ENCODE measurements around the gene CLDN20.

DNA sequence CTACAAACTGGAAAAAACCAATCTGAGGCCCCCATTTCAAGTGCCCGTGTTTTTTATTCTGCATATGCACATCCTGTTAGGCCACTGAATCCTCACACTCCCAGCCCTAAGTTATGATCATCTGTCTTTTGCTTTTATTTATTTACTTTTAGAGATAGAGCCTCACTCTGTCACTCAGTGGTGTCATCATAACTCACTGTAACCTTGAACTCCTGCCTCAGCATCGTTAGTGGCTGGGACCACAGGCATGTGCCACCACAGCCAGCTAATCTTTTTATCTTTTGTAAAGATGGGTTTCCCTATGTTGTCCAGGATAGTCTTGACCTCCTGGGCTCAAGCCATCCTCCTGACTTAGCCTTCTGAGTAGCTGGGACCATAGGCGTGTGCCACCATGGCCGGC is 29.6 kb upstream of the CLDN20 start:
- TF ChIP-seq, protein P1, sequence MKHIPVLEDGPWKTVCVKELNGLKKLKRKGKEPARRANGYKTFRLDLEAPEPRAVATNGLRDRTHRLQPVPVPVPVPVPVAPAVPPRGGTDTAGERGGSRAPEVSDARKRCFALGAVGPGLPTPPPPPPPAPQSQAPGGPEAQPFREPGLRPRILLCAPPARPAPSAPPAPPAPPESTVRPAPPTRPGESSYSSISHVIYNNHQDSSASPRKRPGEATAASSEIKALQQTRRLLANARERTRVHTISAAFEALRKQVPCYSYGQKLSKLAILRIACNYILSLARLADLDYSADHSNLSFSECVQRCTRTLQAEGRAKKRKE (CRISPR knock-in tag; IDR thresholded peaks at IDR 0.05; ENCODE audit: low read depth): no peak
- TF ChIP-seq, protein P2, sequence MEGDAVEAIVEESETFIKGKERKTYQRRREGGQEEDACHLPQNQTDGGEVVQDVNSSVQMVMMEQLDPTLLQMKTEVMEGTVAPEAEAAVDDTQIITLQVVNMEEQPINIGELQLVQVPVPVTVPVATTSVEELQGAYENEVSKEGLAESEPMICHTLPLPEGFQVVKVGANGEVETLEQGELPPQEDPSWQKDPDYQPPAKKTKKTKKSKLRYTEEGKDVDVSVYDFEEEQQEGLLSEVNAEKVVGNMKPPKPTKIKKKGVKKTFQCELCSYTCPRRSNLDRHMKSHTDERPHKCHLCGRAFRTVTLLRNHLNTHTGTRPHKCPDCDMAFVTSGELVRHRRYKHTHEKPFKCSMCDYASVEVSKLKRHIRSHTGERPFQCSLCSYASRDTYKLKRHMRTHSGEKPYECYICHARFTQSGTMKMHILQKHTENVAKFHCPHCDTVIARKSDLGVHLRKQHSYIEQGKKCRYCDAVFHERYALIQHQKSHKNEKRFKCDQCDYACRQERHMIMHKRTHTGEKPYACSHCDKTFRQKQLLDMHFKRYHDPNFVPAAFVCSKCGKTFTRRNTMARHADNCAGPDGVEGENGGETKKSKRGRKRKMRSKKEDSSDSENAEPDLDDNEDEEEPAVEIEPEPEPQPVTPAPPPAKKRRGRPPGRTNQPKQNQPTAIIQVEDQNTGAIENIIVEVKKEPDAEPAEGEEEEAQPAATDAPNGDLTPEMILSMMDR (IDR thresholded peaks at IDR 0.05): no peak
- TF ChIP-seq POLR2A (IDR thresholded peaks at IDR 0.05; ENCODE audit: low read length): no peak
- TF ChIP-seq CBX2 (IDR thresholded peaks at IDR 0.05; ENCODE audit: borderline replicate concordance, low read depth): no peak
- TF ChIP-seq, protein P3, sequence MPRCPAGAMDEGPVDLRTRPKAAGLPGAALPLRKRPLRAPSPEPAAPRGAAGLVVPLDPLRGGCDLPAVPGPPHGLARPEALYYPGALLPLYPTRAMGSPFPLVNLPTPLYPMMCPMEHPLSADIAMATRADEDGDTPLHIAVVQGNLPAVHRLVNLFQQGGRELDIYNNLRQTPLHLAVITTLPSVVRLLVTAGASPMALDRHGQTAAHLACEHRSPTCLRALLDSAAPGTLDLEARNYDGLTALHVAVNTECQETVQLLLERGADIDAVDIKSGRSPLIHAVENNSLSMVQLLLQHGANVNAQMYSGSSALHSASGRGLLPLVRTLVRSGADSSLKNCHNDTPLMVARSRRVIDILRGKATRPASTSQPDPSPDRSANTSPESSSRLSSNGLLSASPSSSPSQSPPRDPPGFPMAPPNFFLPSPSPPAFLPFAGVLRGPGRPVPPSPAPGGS (IDR thresholded peaks at IDR 0.05): no peak
- TF ChIP-seq, protein P4, sequence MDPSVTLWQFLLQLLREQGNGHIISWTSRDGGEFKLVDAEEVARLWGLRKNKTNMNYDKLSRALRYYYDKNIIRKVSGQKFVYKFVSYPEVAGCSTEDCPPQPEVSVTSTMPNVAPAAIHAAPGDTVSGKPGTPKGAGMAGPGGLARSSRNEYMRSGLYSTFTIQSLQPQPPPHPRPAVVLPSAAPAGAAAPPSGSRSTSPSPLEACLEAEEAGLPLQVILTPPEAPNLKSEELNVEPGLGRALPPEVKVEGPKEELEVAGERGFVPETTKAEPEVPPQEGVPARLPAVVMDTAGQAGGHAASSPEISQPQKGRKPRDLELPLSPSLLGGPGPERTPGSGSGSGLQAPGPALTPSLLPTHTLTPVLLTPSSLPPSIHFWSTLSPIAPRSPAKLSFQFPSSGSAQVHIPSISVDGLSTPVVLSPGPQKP (IDR thresholded peaks at IDR 0.05; ENCODE audit: low read depth, low read length): no peak
